Measurements from ENCODE around the gene RNF2. TPM values are rescaled to one million over a fixed set of nuclear protein-coding genes. Genes with fewer than 3 reads are reported as not detected.

RNF2 gene
- polyA plus RNA-seq, 3 donors = 15.5 to 25.2 (median 19.3) TPM

DNA sequence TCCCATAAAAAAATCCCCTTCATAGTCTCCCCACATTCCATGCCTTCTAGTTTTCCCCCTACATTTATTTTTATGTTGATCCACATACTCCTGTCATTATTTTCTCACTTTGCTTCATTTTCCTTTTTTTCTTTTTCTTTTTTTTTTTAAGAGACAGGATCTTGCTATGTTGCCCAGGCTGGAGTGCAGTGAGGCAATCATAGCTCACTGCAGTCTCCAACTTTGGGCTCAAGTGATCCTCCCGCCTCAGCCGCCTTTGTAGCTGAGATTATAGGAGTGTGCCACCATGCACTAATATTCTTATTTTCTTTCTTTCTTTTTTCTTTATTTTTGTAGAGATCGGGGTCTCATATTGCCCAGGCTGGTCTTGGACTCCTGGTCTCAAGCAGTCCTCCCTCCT is 7.8 kb downstream of the RNF2 start:
- Histone ChIP-seq H3K4me2 (replicated peaks; ENCODE audit: extremely low read depth, low read length, poor library complexity, severe bottlenecking) (no peak overlapping the region), H3K27me3 (ENCODE audit: control insufficient read depth in 2 of 2, insufficient read depth in 2 of 2, low read length in 2 of 2) (no peaks in the 10 kb centered on the region), H3K79me2 (ENCODE audit: insufficient read depth, low read length) (peaks cover 100% of the 10 kb centered on the region), H3K36me3 (replicated peaks in 1 of 2; ENCODE audit: control insufficient read depth in 1 of 2, insufficient read depth in 2 of 2, low read length in 2 of 2) (peaks cover 0 to 7% of the 10 kb centered on the region in 2 donors), H3K27ac (ENCODE audit: low read depth in 1 of 2, low read length in 2 of 2) (no peak overlapping the region), H3K4me1 (ENCODE audit: control insufficient read depth in 1 of 2, insufficient read depth in 2 of 2, low read length in 2 of 2) (peaks cover 23 to 24% of the 10 kb centered on the region in 2 donors), H3K4me3 (replicated peaks in 1 of 3; ENCODE audit: low read depth in 2 of 3, low read length in 3 of 3) (no peak overlapping the region), H2AFZ (ENCODE audit: insufficient read depth, low read depth, low read length, poor library complexity, severe bottlenecking) (no peak overlapping the region), H4K20me1 (ENCODE audit: insufficient read depth, low read length) (peaks cover 99% of the 10 kb centered on the region), H3K9me3 (replicated peaks in 1 of 2; ENCODE audit: control insufficient read depth in 1 of 2, insufficient read depth in 1 of 2, low read length in 2 of 2) (peaks cover 0 to 3% of the 10 kb centered on the region in 2 donors), H3K9ac (ENCODE audit: insufficient read depth, low read length, poor library complexity, severe bottlenecking) (no peak overlapping the region)
- Mint-ChIP-seq H3K9me3 (peaks cover 0 to 4% (median 0%) of the 10 kb centered on the region in 7 donors), H3K36me3 (peaks cover 9 to 14% of the 10 kb centered on the region in 2 donors), H3K27ac (no peak overlapping the region), H3K27me3 (ENCODE audit: low read depth in 3 of 3) (no peaks in the 10 kb centered on the region), H3K4me3 (no peak overlapping the region), H3K4me1 (peaks cover 42% of the 10 kb centered on the region)
- TF ChIP-seq, protein P1, sequence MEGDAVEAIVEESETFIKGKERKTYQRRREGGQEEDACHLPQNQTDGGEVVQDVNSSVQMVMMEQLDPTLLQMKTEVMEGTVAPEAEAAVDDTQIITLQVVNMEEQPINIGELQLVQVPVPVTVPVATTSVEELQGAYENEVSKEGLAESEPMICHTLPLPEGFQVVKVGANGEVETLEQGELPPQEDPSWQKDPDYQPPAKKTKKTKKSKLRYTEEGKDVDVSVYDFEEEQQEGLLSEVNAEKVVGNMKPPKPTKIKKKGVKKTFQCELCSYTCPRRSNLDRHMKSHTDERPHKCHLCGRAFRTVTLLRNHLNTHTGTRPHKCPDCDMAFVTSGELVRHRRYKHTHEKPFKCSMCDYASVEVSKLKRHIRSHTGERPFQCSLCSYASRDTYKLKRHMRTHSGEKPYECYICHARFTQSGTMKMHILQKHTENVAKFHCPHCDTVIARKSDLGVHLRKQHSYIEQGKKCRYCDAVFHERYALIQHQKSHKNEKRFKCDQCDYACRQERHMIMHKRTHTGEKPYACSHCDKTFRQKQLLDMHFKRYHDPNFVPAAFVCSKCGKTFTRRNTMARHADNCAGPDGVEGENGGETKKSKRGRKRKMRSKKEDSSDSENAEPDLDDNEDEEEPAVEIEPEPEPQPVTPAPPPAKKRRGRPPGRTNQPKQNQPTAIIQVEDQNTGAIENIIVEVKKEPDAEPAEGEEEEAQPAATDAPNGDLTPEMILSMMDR (IDR thresholded peaks at IDR 0.05) = no peak
- WGBS (ENCODE audit: insufficient coverage) = 100% methylated on average over 1 of the region's 3 CpGs
- DNase-seq = no peak
- intact Hi-C loops (cut with micrococcal nuclease) = no loop called here

DNA sequence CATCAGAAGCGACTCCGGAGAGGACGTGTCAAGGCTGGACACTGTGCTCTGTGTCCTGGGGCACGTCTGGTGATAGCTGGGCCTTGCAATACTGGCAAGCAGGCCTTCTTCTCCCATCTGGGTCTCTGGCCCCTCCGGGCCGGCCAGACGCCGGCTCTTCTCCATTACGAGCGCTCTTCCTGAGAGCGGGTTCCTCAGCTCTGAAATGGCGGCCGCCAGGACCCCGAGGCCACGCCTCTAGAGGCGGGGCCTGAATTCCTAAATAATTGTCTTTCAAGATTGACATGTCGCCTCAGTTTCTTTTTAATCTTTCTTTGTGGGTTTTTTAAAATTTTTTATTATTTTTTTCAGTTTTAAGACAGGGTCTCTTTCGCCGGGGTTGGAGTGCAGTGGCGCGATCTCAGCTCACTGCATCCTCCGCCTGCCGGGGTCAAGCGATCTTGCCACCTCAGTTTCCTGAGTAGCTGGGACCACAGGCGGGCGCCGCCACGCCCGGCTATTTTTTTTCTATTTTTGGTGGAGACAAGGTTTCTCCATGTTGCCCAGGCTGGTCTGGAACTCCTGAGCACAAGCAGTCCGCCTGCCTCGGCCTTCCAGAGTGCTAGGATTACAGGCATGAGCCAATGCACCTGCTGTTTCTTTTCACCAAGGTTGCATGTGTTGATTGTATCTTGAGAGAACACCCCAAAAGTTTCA is 9.2 kb downstream of the RNF2 start:
- H4K20me1 ChIP-seq (ENCODE audit: insufficient read depth, low read length) = peaks cover 99% of the 10 kb centered on the region
- H3K36me3 ChIP-seq (replicated peaks in 1 of 2; ENCODE audit: control insufficient read depth in 1 of 2, insufficient read depth in 2 of 2, low read length in 2 of 2) = peaks cover 0 to 7% of the 10 kb centered on the region in 2 donors
- peaks cover 47% of the 10 kb centered on the region for H3K4me1 Mint-ChIP-seq
- no peak overlapping the region for H3K27ac Mint-ChIP-seq
- no peak for DNase-seq
- no peaks in the 10 kb centered on the region for H3K27me3 Mint-ChIP-seq (ENCODE audit: low read depth in 3 of 3)
- no peak overlapping the region for H3K4me3 Mint-ChIP-seq
- no peak overlapping the region for H3K4me3 ChIP-seq (replicated peaks in 1 of 3; ENCODE audit: low read depth in 2 of 3, low read length in 3 of 3)
- peaks cover 33 to 37% of the 10 kb centered on the region in 2 donors for H3K4me1 ChIP-seq (ENCODE audit: control insufficient read depth in 1 of 2, insufficient read depth in 2 of 2, low read length in 2 of 2)
- 98% methylated on average over 19 of the region's 31 CpGs for WGBS (ENCODE audit: insufficient coverage)
- peaks cover 98% of the 10 kb centered on the region for H3K79me2 ChIP-seq (ENCODE audit: insufficient read depth, low read length)
- H2AFZ ChIP-seq (ENCODE audit: insufficient read depth, low read depth, low read length, poor library complexity, severe bottlenecking) = no peak overlapping the region
- peaks cover 5 to 10% of the 10 kb centered on the region in 2 donors for H3K36me3 Mint-ChIP-seq
- TF ChIP-seq, protein P1 (IDR thresholded peaks at IDR 0.05) = no peak
- H3K27me3 ChIP-seq (ENCODE audit: control insufficient read depth in 2 of 2, insufficient read depth in 2 of 2, low read length in 2 of 2) = no peaks in the 10 kb centered on the region
- intact Hi-C loops (cut with micrococcal nuclease) = no loop called here
- H3K9me3 ChIP-seq (replicated peaks in 1 of 2; ENCODE audit: control insufficient read depth in 1 of 2, insufficient read depth in 1 of 2, low read length in 2 of 2) = peaks cover 0 to 3% of the 10 kb centered on the region in 2 donors
- H3K9ac ChIP-seq (ENCODE audit: insufficient read depth, low read length, poor library complexity, severe bottlenecking) = no peak overlapping the region
- H3K27ac ChIP-seq (ENCODE audit: low read depth in 1 of 2, low read length in 2 of 2) = no peak overlapping the region
- H3K4me2 ChIP-seq (replicated peaks; ENCODE audit: extremely low read depth, low read length, poor library complexity, severe bottlenecking) = no peak overlapping the region
- H3K9me3 Mint-ChIP-seq = peaks cover 0 to 4% (median 0%) of the 10 kb centered on the region in 7 donors
